Endothelial cell (in vitro differentiated cells): ENCODE measurements around the gene EPS8L3. TPM values are rescaled to one million over a fixed set of nuclear protein-coding genes. Genes with fewer than 3 reads are reported as not detected.

Source experiments
- DNase-seq: peaks from one replicate; pipeline ENCODE4 v3.0.0; 2021; ENCODE audit warnings: low spot score
- H3K27ac Mint-ChIP-seq: one replicate; pipeline ENCODE4 v1.8.0; 2021; ENCODE audit warnings: mixed read lengths, inconsistent platforms; ENCODE audit not compliant: unreplicated experiment
- H3K27me3 Mint-ChIP-seq: one replicate; pipeline ENCODE4 v1.8.0; 2021; ENCODE audit warnings: mild to moderate bottlenecking, moderate library complexity, mixed read lengths, inconsistent platforms; ENCODE audit not compliant: unreplicated experiment
- H3K36me3 Mint-ChIP-seq: one replicate; pipeline ENCODE4 v1.8.0; 2021; ENCODE audit warnings: mild to moderate bottlenecking, low read depth, mixed read lengths, inconsistent platforms; ENCODE audit not compliant: unreplicated experiment
- H3K4me1 Mint-ChIP-seq: one replicate; pipeline ENCODE4 v1.8.0; 2021; ENCODE audit warnings: mild to moderate bottlenecking, mixed read lengths, inconsistent platforms; ENCODE audit not compliant: unreplicated experiment
- H3K4me3 Mint-ChIP-seq: one replicate; pipeline ENCODE4 v1.8.0; 2021; ENCODE audit warnings: mild to moderate bottlenecking, mixed read lengths, inconsistent platforms; ENCODE audit not compliant: unreplicated experiment
- H3K9me3 Mint-ChIP-seq: one replicate; pipeline ENCODE4 v1.8.0; 2021; ENCODE audit warnings: mixed read lengths, inconsistent platforms; ENCODE audit not compliant: unreplicated experiment
- total RNA-seq: library from RNA; stranded (reverse); fragmentation: NEBNext Ultra II Directional; extraction: Animal tissue kit (Norgen Biotek cat#: 25700); gene quantifications from one replicate; pipeline ENCODE4 v1.2.1, GENCODE V29; 2021; ENCODE audit not compliant: unreplicated experiment
- TF ChIP-seq, protein P1 (sequence below): fragments of 200-600 bp; sonication (generic); IDR thresholded peaks from one replicate; pipeline ENCODE4 v1.5.0; 2021; ENCODE audit warnings: antibody characterized with exemption; ENCODE audit not compliant: unreplicated experiment

Gene EPS8L3
- total RNA-seq, 1 donor from 2014 or later, result not detected

DNA sequence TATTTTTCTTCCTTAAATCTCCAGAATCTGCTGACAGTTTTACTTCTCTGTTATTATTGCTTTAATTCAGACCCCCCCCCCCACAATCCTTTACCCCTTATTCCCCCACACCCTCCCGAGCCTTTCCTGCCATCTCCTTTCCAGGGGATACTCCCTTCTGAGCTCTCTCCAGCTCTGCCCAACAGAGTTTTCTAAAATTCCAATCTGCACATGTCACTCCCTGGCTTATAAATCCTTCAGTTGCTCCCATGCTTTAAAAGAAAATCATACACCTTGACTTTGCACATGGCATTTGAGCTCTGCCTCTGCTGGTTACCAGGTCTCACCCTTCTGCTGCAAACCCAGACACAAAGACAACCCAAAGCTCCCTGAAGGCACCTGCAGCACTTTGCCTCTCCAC is 11.7 kb upstream of the EPS8L3 start:
- no peaks in the 10 kb centered on the region for H3K27me3 Mint-ChIP-seq

GRCh38 chr1:109773900-109774485 is 10.3 kb upstream of the EPS8L3 start:
- Mint-ChIP-seq H3K4me1 (no peaks in the 10 kb centered on the region), H3K27me3 (peaks cover 3% of the 10 kb centered on the region), H3K4me3 (no peak overlapping the region), H3K9me3 (no peaks in the 10 kb centered on the region), H3K27ac (no peak overlapping the region), H3K36me3 (no peaks in the 10 kb centered on the region)
- no peak for DNase-seq
- TF ChIP-seq, protein P1, sequence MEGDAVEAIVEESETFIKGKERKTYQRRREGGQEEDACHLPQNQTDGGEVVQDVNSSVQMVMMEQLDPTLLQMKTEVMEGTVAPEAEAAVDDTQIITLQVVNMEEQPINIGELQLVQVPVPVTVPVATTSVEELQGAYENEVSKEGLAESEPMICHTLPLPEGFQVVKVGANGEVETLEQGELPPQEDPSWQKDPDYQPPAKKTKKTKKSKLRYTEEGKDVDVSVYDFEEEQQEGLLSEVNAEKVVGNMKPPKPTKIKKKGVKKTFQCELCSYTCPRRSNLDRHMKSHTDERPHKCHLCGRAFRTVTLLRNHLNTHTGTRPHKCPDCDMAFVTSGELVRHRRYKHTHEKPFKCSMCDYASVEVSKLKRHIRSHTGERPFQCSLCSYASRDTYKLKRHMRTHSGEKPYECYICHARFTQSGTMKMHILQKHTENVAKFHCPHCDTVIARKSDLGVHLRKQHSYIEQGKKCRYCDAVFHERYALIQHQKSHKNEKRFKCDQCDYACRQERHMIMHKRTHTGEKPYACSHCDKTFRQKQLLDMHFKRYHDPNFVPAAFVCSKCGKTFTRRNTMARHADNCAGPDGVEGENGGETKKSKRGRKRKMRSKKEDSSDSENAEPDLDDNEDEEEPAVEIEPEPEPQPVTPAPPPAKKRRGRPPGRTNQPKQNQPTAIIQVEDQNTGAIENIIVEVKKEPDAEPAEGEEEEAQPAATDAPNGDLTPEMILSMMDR, result no peak

More for the DNA sequence above, 11.7 kb upstream of the EPS8L3 start:
- TF ChIP-seq, protein P1, result no peak
- Mint-ChIP-seq H3K9me3 (no peaks in the 10 kb centered on the region), H3K4me3 (no peak overlapping the region), H3K27ac (no peak overlapping the region), H3K4me1 (no peaks in the 10 kb centered on the region), H3K36me3 (peaks cover under 1% of the 10 kb centered on the region)
- no peak for DNase-seq

GRCh38 chr1:109773203-109773899 is 9.6 kb upstream of the EPS8L3 start:
- peak; percentile 77 for DNase-seq
- TF ChIP-seq, protein P1, result peak; percentile 51
- H3K27ac Mint-ChIP-seq, result no peak overlapping the region

GRCh38 chr1:109772658-109773202 is 9.0 kb upstream of the EPS8L3 start:
- Mint-ChIP-seq H3K9me3 (no peaks in the 10 kb centered on the region), H3K27me3 (peaks cover 3% of the 10 kb centered on the region), H3K4me1 (no peaks in the 10 kb centered on the region), H3K36me3 (no peaks in the 10 kb centered on the region), H3K27ac (no peak overlapping the region), H3K4me3 (no peak overlapping the region)
- TF ChIP-seq, protein P1, result no peak
- no peak for DNase-seq

More at GRCh38 chr1:109773203-109773899, 9.6 kb upstream of the EPS8L3 start:
- no peaks in the 10 kb centered on the region for H3K4me1 Mint-ChIP-seq
- H3K4me3 Mint-ChIP-seq, result no peak overlapping the region
- H3K27me3 Mint-ChIP-seq, result peaks cover 3% of the 10 kb centered on the region
- no peaks in the 10 kb centered on the region for H3K36me3 Mint-ChIP-seq
- H3K9me3 Mint-ChIP-seq, result no peaks in the 10 kb centered on the region
